Body of pancreas (tissue), 4 donors: Measurements from ENCODE around the gene LDLRAD3. TPM values are rescaled to one million over a fixed set of nuclear protein-coding genes. Genes with fewer than 3 reads are reported as not detected.

Experiments used
- ATAC-seq: fragments of 150-250 bp; one replicate; pipeline ENCODE4 v1.9.1; 2016
- DNase-seq, 4 donors: peaks; one replicate each; pipeline ENCODE4 v3.0.0-alpha.2; 2019
- H3K27ac ChIP-seq, 4 donors: fragments of 200-600 bp; sonication (generic); 1 replicate in 3 of 4; 2 replicates in 1 of 4; pipeline versions ENCODE4 v1.5.1 to v1.6.1; 2016 to 2019; ENCODE audit warnings: mild to moderate bottlenecking in 1 of 4, mixed read lengths in 1 of 4, moderate library complexity in 1 of 4
- H3K27me3 ChIP-seq, 2 donors: fragments of 200-600 bp; sonication (generic); one replicate each; pipeline ENCODE4 v1.6.0; 2016; ENCODE audit warnings: mild to moderate bottlenecking in 1 of 2
- H3K36me3 ChIP-seq, 2 donors: fragments of 200-600 bp; sonication (generic); replicated peaks in 1 of 2; 2 replicates each; pipeline ENCODE4 v1.5.1; 2016; ENCODE audit warnings: low read depth in 2 of 2; ENCODE audit not compliant: insufficient read depth in 1 of 2
- H3K4me1 ChIP-seq: fragments of 200-600 bp; sonication (generic); one replicate; pipeline ENCODE4 v1.6.0; 2016
- H3K4me3 ChIP-seq, 2 donors: fragments of 200-600 bp; sonication (generic); 1 replicate in 1 of 2; 2 replicates in 1 of 2; pipeline ENCODE4 v1.5.1; 2016 to 2019
- H3K9me3 ChIP-seq, 3 donors: fragments of 200-600 bp; sonication (generic); 1 replicate in 2 of 3; 2 replicates in 1 of 3; pipeline ENCODE4 v1.5.1; 2016
- POLR2A ChIP-seq, 3 donors: fragments of 450-650 bp; IDR thresholded peaks; one replicate each; pipeline ENCODE4 v1.6.1; 2016; ENCODE audit warnings: antibody characterized with exemption in 3 of 3, mild to moderate bottlenecking in 2 of 3
- WGBS, 2 donors: methylation state at CpG; one replicate each; pipeline ENCODE4 v1.1.5; 2017; 5-methylcytosine and 5-hydroxymethylcytosine counted together
- intact Hi-C: fragments of 100-400 bp; cut with DNase I; formaldehyde crosslinking; loops from one replicate; pipeline ENCODE4 v1.15.1; 2023
- total RNA-seq, 2 donors: library from RNA; depleted of rRNA; stranded (reverse); fragments of >200 nt; gene quantifications; one replicate each; pipeline ENCODE4 v1.1.0, GENCODE V29; 2016
- TF ChIP-seq, protein P1 (sequence below), 7 experiments: fragments of 450-650 bp in 4 of 7; fragments of 200-600 bp in 3 of 7; sonication (generic) in 3 of 7; IDR thresholded peaks; one replicate each; pipeline ENCODE4 v1.5.1; 2016 to 2019; ENCODE audit warnings: antibody characterized with exemption in 7 of 7

The LDLRAD3 gene
- total RNA-seq, 2 donors from 2014 or later, result 5.7 to 7.9 TPM

DNA sequence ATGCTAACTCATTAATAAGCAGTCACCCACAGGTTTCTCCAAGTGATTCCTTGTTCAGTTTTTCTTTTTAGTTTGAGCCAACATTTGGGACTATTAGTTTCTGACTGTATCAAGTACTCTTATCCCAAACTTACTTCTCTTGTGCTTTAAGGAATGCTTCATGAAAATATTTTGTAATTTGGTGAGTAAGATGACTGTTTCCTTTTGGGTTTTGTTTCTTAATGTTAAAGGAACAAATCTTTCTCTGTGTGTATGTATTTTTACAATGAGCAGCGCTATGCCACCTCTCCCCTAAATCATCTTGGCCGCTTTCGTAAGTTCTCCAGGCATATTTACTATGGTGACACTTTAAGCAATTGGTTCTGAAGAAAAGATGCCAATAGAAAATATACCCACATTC, 72.4 kb downstream of the LDLRAD3 start:
- no peaks in the 10 kb centered on the region for H3K4me1 ChIP-seq
- H3K27me3 ChIP-seq, result no peaks in the 10 kb centered on the region
- ATAC-seq (no peak), DNase-seq (no peak)
- H3K27ac ChIP-seq, result no peak overlapping the region
- H3K4me3 ChIP-seq, result no peak overlapping the region
- TF ChIP-seq, protein P1, sequence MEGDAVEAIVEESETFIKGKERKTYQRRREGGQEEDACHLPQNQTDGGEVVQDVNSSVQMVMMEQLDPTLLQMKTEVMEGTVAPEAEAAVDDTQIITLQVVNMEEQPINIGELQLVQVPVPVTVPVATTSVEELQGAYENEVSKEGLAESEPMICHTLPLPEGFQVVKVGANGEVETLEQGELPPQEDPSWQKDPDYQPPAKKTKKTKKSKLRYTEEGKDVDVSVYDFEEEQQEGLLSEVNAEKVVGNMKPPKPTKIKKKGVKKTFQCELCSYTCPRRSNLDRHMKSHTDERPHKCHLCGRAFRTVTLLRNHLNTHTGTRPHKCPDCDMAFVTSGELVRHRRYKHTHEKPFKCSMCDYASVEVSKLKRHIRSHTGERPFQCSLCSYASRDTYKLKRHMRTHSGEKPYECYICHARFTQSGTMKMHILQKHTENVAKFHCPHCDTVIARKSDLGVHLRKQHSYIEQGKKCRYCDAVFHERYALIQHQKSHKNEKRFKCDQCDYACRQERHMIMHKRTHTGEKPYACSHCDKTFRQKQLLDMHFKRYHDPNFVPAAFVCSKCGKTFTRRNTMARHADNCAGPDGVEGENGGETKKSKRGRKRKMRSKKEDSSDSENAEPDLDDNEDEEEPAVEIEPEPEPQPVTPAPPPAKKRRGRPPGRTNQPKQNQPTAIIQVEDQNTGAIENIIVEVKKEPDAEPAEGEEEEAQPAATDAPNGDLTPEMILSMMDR (IDR thresholded peaks at IDR 0.05), result no peak
- TF ChIP-seq POLR2A (IDR thresholded peaks at IDR 0.05), result no peak
- no peaks in the 10 kb centered on the region for H3K9me3 ChIP-seq
- intact Hi-C loops, result no loop called here
- H3K36me3 ChIP-seq, result no peaks in the 10 kb centered on the region
- 82 to 92% methylated on average over 3 of the region's 3 CpGs for WGBS, 2 donors

DNA sequence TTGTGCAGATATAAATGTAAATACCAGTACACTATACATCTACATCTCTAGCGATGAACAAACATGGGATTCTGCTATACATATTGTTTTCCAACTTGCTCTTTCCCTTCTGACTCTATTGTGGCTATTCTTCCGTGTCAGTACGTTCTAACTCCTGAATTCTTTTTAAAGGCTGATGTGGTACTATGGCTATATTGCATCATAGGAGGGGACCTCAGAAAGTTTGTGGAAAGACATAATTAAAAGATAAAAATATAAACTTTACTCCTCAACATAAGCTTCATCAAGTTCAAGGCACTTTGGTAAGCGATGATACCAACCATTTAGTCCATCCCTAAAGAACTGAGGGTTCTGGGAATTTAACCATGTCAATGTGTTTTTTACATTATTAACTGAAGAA, 72.8 kb downstream of the LDLRAD3 start:
- Histone ChIP-seq H3K27ac (no peak overlapping the region), H3K4me3 (no peak overlapping the region), H3K36me3 (no peaks in the 10 kb centered on the region), H3K27me3 (no peaks in the 10 kb centered on the region), H3K4me1 (no peaks in the 10 kb centered on the region), H3K9me3 (no peaks in the 10 kb centered on the region)
- ATAC-seq, result no peak
- TF ChIP-seq POLR2A (IDR thresholded peaks at IDR 0.05), result no peak
- TF ChIP-seq, protein P1 (IDR thresholded peaks at IDR 0.05), result no peak
- WGBS, 2 donors, result 91 to 92% methylated on average over 4 of the region's 4 CpGs
- no peak for DNase-seq
- intact Hi-C loops, result no loop called here

DNA sequence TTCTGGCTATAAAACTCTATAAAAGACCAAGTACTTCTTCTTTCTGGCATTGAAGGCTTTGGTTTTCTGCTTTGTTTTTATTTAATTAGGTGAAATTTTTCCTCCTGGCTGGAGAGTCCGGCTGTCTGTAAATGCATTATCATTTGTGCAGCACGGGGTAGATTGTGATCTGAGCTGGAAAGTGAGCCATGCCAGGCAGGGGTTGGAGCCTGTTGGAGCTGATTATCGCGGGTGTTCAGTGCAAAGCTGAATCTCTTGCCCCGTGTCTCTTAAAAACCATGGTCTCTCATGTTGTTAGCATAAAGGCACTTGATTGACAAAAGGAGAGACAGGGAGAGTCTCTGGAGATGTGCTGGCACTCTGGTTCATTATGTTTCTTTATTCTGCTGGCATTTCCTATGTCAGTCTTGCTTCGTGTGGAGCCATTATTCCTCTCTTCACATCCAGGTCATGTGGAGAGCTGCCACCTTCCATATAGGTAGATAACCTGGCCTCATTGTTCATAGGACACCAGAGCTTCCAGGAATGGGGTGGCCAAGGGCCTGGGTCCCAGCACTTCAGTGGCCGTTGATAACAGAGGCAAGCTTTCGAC, 75.2 kb downstream of the LDLRAD3 start:
- no peaks in the 10 kb centered on the region for H3K4me1 ChIP-seq
- whole genome bisulfite sequencing, 2 donors, result 80 to 81% methylated on average over 8 of the region's 8 CpGs
- no peaks in the 10 kb centered on the region for H3K27me3 ChIP-seq
- intact Hi-C loops, result no loop called here
- no peak for ATAC-seq
- H3K27ac ChIP-seq, result no peak overlapping the region
- TF ChIP-seq, protein P1 (IDR thresholded peaks at IDR 0.05), result no peak
- TF ChIP-seq POLR2A (IDR thresholded peaks at IDR 0.05), result no peak
- no peak overlapping the region for H3K4me3 ChIP-seq
- no peak for DNase-seq
- no peaks in the 10 kb centered on the region for H3K36me3 ChIP-seq
- no peaks in the 10 kb centered on the region for H3K9me3 ChIP-seq

DNA sequence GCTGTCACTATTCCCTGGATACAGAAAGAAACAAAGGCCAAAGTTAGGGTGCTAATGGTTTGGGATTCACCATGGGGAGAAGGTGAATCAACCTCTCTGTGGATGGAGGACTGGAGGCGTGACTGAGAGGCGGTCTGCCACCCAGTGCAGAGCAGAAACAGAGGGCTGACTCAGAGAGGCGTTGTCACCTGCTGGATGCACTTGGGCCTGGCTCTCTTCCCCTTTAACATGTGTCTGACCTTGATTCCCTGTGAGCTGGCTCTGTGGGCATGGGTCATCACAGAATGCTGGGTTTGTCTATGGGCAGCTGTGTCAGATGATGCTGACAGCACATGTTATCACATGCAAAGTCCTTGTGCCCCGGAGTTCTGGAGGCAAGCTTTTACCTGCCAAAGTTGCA, 75.9 kb downstream of the LDLRAD3 start:
- H3K4me3 ChIP-seq, result no peak overlapping the region
- intact Hi-C loops, result no loop called here
- H3K36me3 ChIP-seq, result no peaks in the 10 kb centered on the region
- H3K27ac ChIP-seq, result no peak overlapping the region
- TF ChIP-seq, protein P1 (IDR thresholded peaks at IDR 0.05), result no peak
- TF ChIP-seq POLR2A (IDR thresholded peaks at IDR 0.05), result no peak
- no peaks in the 10 kb centered on the region for H3K4me1 ChIP-seq
- DNase-seq, result no peak
- no peaks in the 10 kb centered on the region for H3K27me3 ChIP-seq
- H3K9me3 ChIP-seq, result no peaks in the 10 kb centered on the region
- 77 to 84% methylated on average over 4 of the region's 4 CpGs for WGBS, 2 donors
- ATAC-seq, result no peak

DNA sequence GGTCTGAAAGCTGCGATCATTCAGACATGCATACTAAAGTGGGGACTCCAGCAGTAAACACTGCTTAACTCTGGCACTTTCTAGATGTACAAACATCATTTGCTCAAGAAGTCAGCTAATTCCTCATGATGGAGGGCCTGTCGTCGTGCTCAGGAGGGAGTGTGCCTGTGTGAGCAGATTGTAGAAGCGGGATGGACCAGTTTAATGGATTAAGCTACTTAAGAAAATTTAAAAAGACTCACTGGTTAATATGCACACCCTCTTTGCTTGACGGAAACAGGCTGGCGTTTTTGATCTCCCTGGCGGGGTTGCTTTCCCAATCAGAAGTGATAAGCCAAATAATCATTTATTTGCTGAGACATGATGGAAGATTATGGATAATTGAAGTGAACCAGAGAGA, 79.0 kb downstream of the LDLRAD3 start:
- no peak overlapping the region for H3K27ac ChIP-seq
- no peak for TF ChIP-seq POLR2A (IDR thresholded peaks at IDR 0.05)
- TF ChIP-seq, protein P1 (IDR thresholded peaks at IDR 0.05), result no peak
- ATAC-seq, result no peak
- DNase-seq, result no peak
- no peak overlapping the region for H3K4me3 ChIP-seq
- no peaks in the 10 kb centered on the region for H3K4me1 ChIP-seq
- 85 to 90% methylated on average over 7 of the region's 7 CpGs for WGBS, 2 donors
- no peaks in the 10 kb centered on the region for H3K27me3 ChIP-seq
- no peaks in the 10 kb centered on the region for H3K9me3 ChIP-seq
- intact Hi-C loops, result no loop called here
- H3K36me3 ChIP-seq, result no peaks in the 10 kb centered on the region
